GM12878 (cell line): ENCODE data around the gene CCL2. TPM values are rescaled to one million over a fixed set of nuclear protein-coding genes. Genes with fewer than 3 reads are reported as not detected.

Experiments used
- ATAC-seq: fragments of 200-7000 bp; cut with Tn5 transposase; 3 replicates; pipeline ENCODE4 v1.9.1; 2020; ENCODE audit warnings: mild to moderate bottlenecking, moderate library complexity
- BruUV-seq: library from RNA; stranded (reverse); fragments of 400-500 nt; replicated peaks from 2 replicates; lab custom pipeline; 2021; lab: Mats Ljungman, UMichigan
- CTCF ChIA-PET: fragments of 300-600 bp; sonication (Branson Sonifier 250); formaldehyde crosslinking; extraction: SDS; loops from one replicate; lab custom pipeline; 2021; ENCODE audit warnings: inconsistent platforms; lab: Yijun Ruan, JAX
- POLR2A ChIA-PET: fragments of 350-600 bp; formaldehyde crosslinking; extraction: SDS; loops from one replicate; lab custom pipeline; 2021; ENCODE audit warnings: inconsistent platforms; lab: Charles Lee
- RAD21 ChIA-PET: fragments of 300-600 bp; sonication (Branson Sonifier 250); formaldehyde crosslinking; loops from one replicate; lab custom pipeline; 2023; ENCODE audit warnings: antibody characterized with exemption; ENCODE audit not compliant: unreplicated experiment; lab: Charles Lee
- SMC1A ChIA-PET: fragments of 300-600 bp; sonication (Branson Sonifier 250); formaldehyde crosslinking; loops from one replicate; lab custom pipeline; 2023; ENCODE audit not compliant: unreplicated experiment, uncharacterized antibody; lab: Charles Lee
- DNase-seq: peaks from one replicate; pipeline ENCODE4 v3.0.0-alpha.2; 2011; ENCODE audit warnings: low read depth, low spot score
- FAIRE-seq: peaks from 3 replicates; lab custom pipeline; 2011; peaks lifted over from hg19 to GRCh38; lab: Jason Lieb, UNC
- H2AFZ ChIP-seq: 2 replicates; pipeline ENCODE4 v1.6.0; 2011; ENCODE audit warnings: low read depth, low read length, control low read depth; ENCODE audit not compliant: control insufficient read depth
- H3K27ac ChIP-seq: 2 replicates; pipeline ENCODE4 v1.5.1; 2011; ENCODE audit warnings: control low read depth; ENCODE audit not compliant: control insufficient read depth, insufficient read depth
- H3K27me3 ChIP-seq, 2 experiments: replicated peaks in 1 of 2; 2 replicates each; pipeline versions ENCODE4 v1.6.0 to v1.6.1; 2011; ENCODE audit warnings: low read length in 1 of 2; ENCODE audit not compliant: control insufficient read depth in 2 of 2, insufficient read depth in 2 of 2
- H3K36me3 ChIP-seq, 2 experiments: 2 replicates each; pipeline ENCODE4 v1.5.1; 2011; ENCODE audit warnings: low read length in 1 of 2; ENCODE audit not compliant: control insufficient read depth in 2 of 2, insufficient read depth in 2 of 2
- H3K4me1 ChIP-seq: 2 replicates; pipeline ENCODE4 v1.6.1; 2011; ENCODE audit warnings: mild to moderate bottlenecking, low read length, moderate library complexity, mixed read lengths; ENCODE audit not compliant: control insufficient read depth, insufficient read depth
- H3K4me2 ChIP-seq: 2 replicates; pipeline ENCODE4 v1.6.0; 2011; ENCODE audit warnings: control low read depth; ENCODE audit not compliant: control insufficient read depth, insufficient read depth
- H3K4me3 ChIP-seq: fragments of 200-600 bp; sonication (generic); 2 replicates; pipeline ENCODE4 v1.5.1; 2016
- H3K79me2 ChIP-seq: 2 replicates; pipeline ENCODE4 v1.6.0; 2011; ENCODE audit warnings: low read length; ENCODE audit not compliant: control insufficient read depth, insufficient read depth
- H3K9ac ChIP-seq: 2 replicates; pipeline ENCODE4 v1.8.0; 2011; ENCODE audit warnings: low read length, control low read depth, mixed read lengths; ENCODE audit not compliant: control insufficient read depth, insufficient read depth
- H3K9me3 ChIP-seq: replicated peaks from 3 replicates; pipeline ENCODE4 v1.5.1; 2011; ENCODE audit warnings: mild to moderate bottlenecking, low read length; ENCODE audit not compliant: control insufficient read depth, insufficient read depth
- H4K20me1 ChIP-seq: 2 replicates; pipeline ENCODE4 v1.6.0; 2011; ENCODE audit not compliant: control insufficient read depth, insufficient read depth
- ATF3 ChIP-seq: IDR thresholded peaks from 2 replicates; pipeline ENCODE4 v1.6.1; 2011; ENCODE audit warnings: low read depth, mild to moderate bottlenecking, low read length, moderate library complexity, borderline replicate concordance; ENCODE audit errors: extremely low read depth
- E2F8 ChIP-seq: fragments of 450-650 bp; IDR thresholded peaks from 2 replicates; pipeline ENCODE4 v1.6.1; 2018; ENCODE audit warnings: mild to moderate bottlenecking, low read depth, moderate library complexity; ENCODE audit not compliant: partially characterized antibody
- EP300 ChIP-seq, 2 experiments: fragments of 150-350 bp in 1 of 2; IDR thresholded peaks; 2 replicates each; pipeline ENCODE4 v1.6.1; 2011 to 2012; ENCODE audit warnings: low read depth in 2 of 2, low read length in 2 of 2, borderline replicate concordance in 1 of 2, improper control_type of control experiment in 1 of 2, inconsistent platforms in 1 of 2; ENCODE audit not compliant: control insufficient read depth in 1 of 2
- GABPA ChIP-seq: IDR thresholded peaks from 2 replicates; pipeline ENCODE4 v1.6.1; 2014; ENCODE audit warnings: antibody characterized with exemption, low read depth, mild to moderate bottlenecking, inconsistent platforms
- HDAC2 ChIP-seq: fragments of 200-600 bp; sonication (generic); IDR thresholded peaks from 2 replicates; pipeline ENCODE4 v1.6.1; 2017
- IRF4 ChIP-seq: IDR thresholded peaks from 2 replicates; pipeline ENCODE4 v1.6.1; 2011; ENCODE audit warnings: low read depth, low read length
- KAT2A ChIP-seq: conservative IDR thresholded peaks from 2 replicates; pipeline ENCODE4 v1.6.1; 2011; ENCODE audit warnings: low read depth, low read length; ENCODE audit not compliant: control insufficient read depth
- NFIC ChIP-seq: IDR thresholded peaks from 2 replicates; pipeline ENCODE4 v1.6.1; 2012; ENCODE audit warnings: low read depth, mild to moderate bottlenecking, inconsistent platforms, low read length, moderate library complexity
- NKRF ChIP-seq: fragments of 450-650 bp; conservative IDR thresholded peaks from 2 replicates; pipeline ENCODE4 v1.6.1; 2017; ENCODE audit warnings: mild to moderate bottlenecking, moderate library complexity
- RELA ChIP-seq: fragments of 450-650 bp; IDR thresholded peaks from 2 replicates; pipeline ENCODE4 v1.8.0; 2014; ENCODE audit warnings: borderline replicate concordance; ENCODE audit not compliant: partially characterized antibody
- SIN3A ChIP-seq: IDR thresholded peaks from 2 replicates; pipeline ENCODE4 v1.6.1; 2012; ENCODE audit warnings: low read depth, low read length, improper control_type of control experiment
- SREBF2 ChIP-seq: IDR thresholded peaks from 2 replicates; pipeline ENCODE4 v1.6.1; 2012; ENCODE audit warnings: mild to moderate bottlenecking, low read length
- TCF3 ChIP-seq: IDR thresholded peaks from 2 replicates; pipeline ENCODE4 v1.6.1; 2012; ENCODE audit warnings: low read depth, mild to moderate bottlenecking, low read length, borderline replicate concordance; ENCODE audit not compliant: insufficient read depth
- WGBS: methylation state at CpG from one replicate; pipeline ENCODE4 v1.1.6; 2016; ENCODE audit warnings: low lambda C conversion rate; ENCODE audit not compliant: insufficient replicate concordance, insufficient coverage; ENCODE audit errors: missing lambda C conversion rate; 5-methylcytosine and 5-hydroxymethylcytosine counted together
- in situ Hi-C: fragments of 300-500 bp; cut with MboI; formaldehyde crosslinking; loops from 9 replicates; pipeline ENCODE4 v1.14.3; 2018; ENCODE audit warnings: mixed read lengths
- intact Hi-C: fragments of 100-400 bp; cut with micrococcal nuclease; formaldehyde crosslinking; loops from one replicate; pipeline ENCODE4 v1.14.2; 2022; ENCODE audit not compliant: unreplicated experiment
- polyA plus RNA-seq, 11 experiments: library from polyadenylated mRNA; depleted of rRNA in 4 of 11; unstranded in 6 of 11; stranded (reverse) in 5 of 11; fragments of >200 nt; fragmentation: Nextera tagmentation in 4 of 11; fragmentation: Illumina TruSeq in 1 of 11; extraction: Ambion mirVana in 4 of 11; extraction: Trizol in 1 of 11; gene quantifications; 1 replicate in 1 of 11; 2 replicates in 10 of 11; pipeline versions ENCODE4 v1.2.1 to v1.2.3, GENCODE V29; 2011 to 2016; ENCODE audit warnings: inconsistent platforms in 2 of 11, missing spikeins in 2 of 11, low read depth in 1 of 11
- total RNA-seq, 4 experiments: library from RNA; depleted of rRNA in 3 of 4; stranded (reverse); fragments of >200 nt in 3 of 4; fragmentation: Illumina TruSeq in 1 of 4; extraction: Trizol in 1 of 4; gene quantifications; 2 replicates each; pipeline versions ENCODE4 v1.2.1 to v1.2.3, GENCODE V29; 2013 to 2021

Gene CCL2
- total and polyA plus RNA-seq, 10 of the 15 experiments (the other 5 are each of a cell fraction or from before 2014, with no cell fraction given), result 0.16 to 0.18 TPM; not detected in 8

- Histone ChIP-seq H3K27ac (no peak overlapping the region), H4K20me1 (no peaks in the 10 kb centered on the region), H3K4me2 (no peak overlapping the region), H3K27me3 (peaks cover 0 to 1% of the 10 kb centered on the region in 2 experiments; a peak in 1 of 4 replicates), H2AFZ (no peak overlapping the region), H3K36me3 (no peaks in the 10 kb centered on the region), H3K79me2 (no peaks in the 10 kb centered on the region), H3K4me3 (no peak overlapping the region), H3K4me1 (no peaks in the 10 kb centered on the region), H3K9ac (no peak overlapping the region), H3K9me3 (no peaks in the 10 kb centered on the region)
- DNase-seq (no peak), ATAC-seq (no peak), FAIRE-seq (no peak)
- TF ChIP-seq EP300 (IDR thresholded peaks at IDR 0.05; ENCODE audit: borderline replicate concordance in 1 of 2, control insufficient read depth in 1 of 2, low read depth in 2 of 2, low read length in 2 of 2) (no peak), SREBF2 (no peak), NKRF (no peak)
- RAD21 ChIA-PET, result no interaction called here
- BruUV-seq, result no TSS peak
- CTCF ChIA-PET, result interaction anchor here (0.9 kb wide), 1 partner anchor 9 kb away, joined by 3 read pairs; no protein-coding TSS in a partner anchor
- POLR2A ChIA-PET, result no interaction called here
- in situ Hi-C loops, result no loop called here
- 0% methylated on average over 3 of the region's 3 CpGs for WGBS
- SMC1A ChIA-PET, result no interaction called here
- intact Hi-C loops, result no loop called here
Observed at GRCh38 chr17:34265711-34266110, 10.6 kb downstream of the CCL2 start.

- ChIA-PET POLR2A (no interaction called here), CTCF (interaction anchor here (0.7 kb wide), 1 partner anchor 10 kb away, joined by 3 read pairs; no protein-coding TSS in a partner anchor), RAD21 (no interaction called here), SMC1A (no interaction called here)
- no peak for FAIRE-seq
- H3K36me3 ChIP-seq, result no peaks in the 10 kb centered on the region
- no peak within 1 kb of the TSS for H3K27ac ChIP-seq
- no peaks in the 10 kb centered on the region for H3K4me1 ChIP-seq
- H2AFZ ChIP-seq, result no peak within 1 kb of the TSS
- WGBS, result 0% methylated on average over 1 of the region's 1 CpG
- intact Hi-C loops (no loop called here), in situ Hi-C loops (no loop called here)
- no peaks in the 10 kb centered on the region for H3K9me3 ChIP-seq
- ATAC-seq, result no peak
- DNase-seq, result no peak
- H3K9ac ChIP-seq, result no peak within 1 kb of the TSS
- no peaks in the 10 kb centered on the region for H4K20me1 ChIP-seq
- H3K4me3 ChIP-seq, result no peak within 1 kb of the TSS
- BruUV-seq, result no TSS peak
- H3K4me2 ChIP-seq, result no peak within 1 kb of the TSS
- H3K79me2 ChIP-seq, result no peaks in the 10 kb centered on the region
- no peaks in the 10 kb centered on the region; a peak in 1 of 4 replicates for H3K27me3 ChIP-seq
- TF ChIP-seq NFIC (no peak), TCF3 (no peak), KAT2A (no peak), HDAC2 (no peak), ATF3 (no peak), RELA (no peak), E2F8 (no peak), IRF4 (no peak), SIN3A (no peak), GABPA (no peak)
Observed at GRCh38 chr17:34269969-34270368, 14.9 kb downstream of the CCL2 start, which contains the start of gene CCL7. TSS of gene CCL7 (plus strand) at chr17:34270221. CDS start at chr17:34270291, 70 bp downstream.
